HEK293 (cell line): ENCODE data around the gene H2AZ2.

ENCODE experiments used
- BCL11B ChIP-seq: fragments of 450-650 bp; formaldehyde crosslinking; IDR thresholded peaks from 2 replicates; pipeline ENCODE4 v1.5.1; 2016; ENCODE audit warnings: low read depth, missing biosample characterization, missing genetic modification characterization
- HOXC10 ChIP-seq: sonication (generic); formaldehyde crosslinking; IDR thresholded peaks from 2 replicates; pipeline ENCODE4 v1.8.1; 2023; ENCODE audit warnings: mild to moderate bottlenecking, missing genetic modification reagents
- KLF8 ChIP-seq: fragments of 450-650 bp; formaldehyde crosslinking; IDR thresholded peaks from 2 replicates; pipeline ENCODE4 v1.5.1; 2016; ENCODE audit warnings: missing biosample characterization, missing genetic modification characterization
- OSR2 ChIP-seq: fragments of 450-650 bp; formaldehyde crosslinking; IDR thresholded peaks from 2 replicates; pipeline ENCODE4 v1.5.1; 2016; ENCODE audit warnings: missing biosample characterization, missing genetic modification characterization
- PRDM2 ChIP-seq: fragments of 450-650 bp; formaldehyde crosslinking; IDR thresholded peaks from 2 replicates; pipeline ENCODE4 v1.5.1; 2016; ENCODE audit warnings: missing biosample characterization, missing genetic modification characterization, borderline replicate concordance
- SALL2 ChIP-seq: fragments of 450-650 bp; formaldehyde crosslinking; IDR thresholded peaks from 2 replicates; pipeline ENCODE4 v1.5.0; 2017; ENCODE audit warnings: missing biosample characterization, mild to moderate bottlenecking, missing genetic modification characterization, borderline replicate concordance
- SCRT1 ChIP-seq: fragments of 450-650 bp; formaldehyde crosslinking; IDR thresholded peaks from 2 replicates; pipeline ENCODE4 v1.5.1; 2016; ENCODE audit warnings: missing biosample characterization, missing genetic modification characterization, borderline replicate concordance
- SCRT2 ChIP-seq: fragments of 450-650 bp; formaldehyde crosslinking; IDR thresholded peaks from 2 replicates; pipeline ENCODE4 v1.5.1; 2016; ENCODE audit warnings: missing biosample characterization, missing genetic modification characterization
- TCF7L2 ChIP-seq: IDR thresholded peaks from 2 replicates; pipeline ENCODE4 v1.6.1; 2011; ENCODE audit warnings: low read depth, mild to moderate bottlenecking, inconsistent platforms, low read length, moderate library complexity, borderline replicate concordance
- ZNF2 ChIP-seq: fragments of 450-650 bp; formaldehyde crosslinking; IDR thresholded peaks from 2 replicates; pipeline ENCODE4 v1.5.1; 2016; ENCODE audit warnings: missing biosample characterization, missing genetic modification characterization
- ZNF221 ChIP-seq: fragments of 450-650 bp; formaldehyde crosslinking; IDR thresholded peaks from 2 replicates; pipeline ENCODE4 v1.5.1; 2017; ENCODE audit warnings: missing biosample characterization, missing genetic modification characterization, borderline replicate concordance
- ZNF274 ChIP-seq, 2 experiments: fragments of 200-500 bp in 1 of 2; fragments of 450-650 bp in 1 of 2; sonication (Bioruptor generic) in 1 of 2; formaldehyde crosslinking in 1 of 2; IDR thresholded peaks; 2 replicates each; pipeline versions ENCODE4 v1.5.1 to v1.6.1; 2014 to 2016; ENCODE audit warnings: borderline replicate concordance in 1 of 2, inconsistent platforms in 1 of 2, low read length in 1 of 2, missing biosample characterization in 1 of 2, missing genetic modification characterization in 1 of 2
- ZNF354C ChIP-seq: fragments of 450-650 bp; formaldehyde crosslinking; IDR thresholded peaks from 2 replicates; pipeline ENCODE4 v1.5.1; 2016; ENCODE audit warnings: missing biosample characterization, missing genetic modification characterization, low read depth, borderline replicate concordance
- ZNF391 ChIP-seq: fragments of 450-650 bp; formaldehyde crosslinking; IDR thresholded peaks from 2 replicates; pipeline ENCODE4 v1.5.1; 2016; ENCODE audit warnings: low read depth, missing biosample characterization, missing genetic modification characterization, borderline replicate concordance
- ZNF501 ChIP-seq: fragments of 450-650 bp; formaldehyde crosslinking; IDR thresholded peaks from 2 replicates; pipeline ENCODE4 v1.5.1; 2016; ENCODE audit warnings: missing biosample characterization, missing genetic modification characterization
- ZNF548 ChIP-seq: fragments of 450-650 bp; formaldehyde crosslinking; IDR thresholded peaks from 2 replicates; pipeline ENCODE4 v1.5.1; 2016; ENCODE audit warnings: missing biosample characterization, missing genetic modification characterization
- ZNF621 ChIP-seq: fragments of 450-650 bp; formaldehyde crosslinking; IDR thresholded peaks from 2 replicates; pipeline ENCODE4 v1.5.1; 2017; ENCODE audit warnings: missing biosample characterization, missing genetic modification characterization
- ZNF701 ChIP-seq: fragments of 450-650 bp; formaldehyde crosslinking; IDR thresholded peaks from 2 replicates; pipeline ENCODE4 v1.5.1; 2016; ENCODE audit warnings: missing biosample characterization, missing genetic modification characterization
- ZNF747 ChIP-seq: fragments of 450-650 bp; formaldehyde crosslinking; IDR thresholded peaks from 2 replicates; pipeline ENCODE4 v1.5.1; 2016; ENCODE audit warnings: missing biosample characterization, missing genetic modification characterization
- ZNF830 ChIP-seq: fragments of 450-650 bp; IDR thresholded peaks from 2 replicates; pipeline ENCODE4 v1.5.0; 2018; ENCODE audit warnings: missing biosample characterization, missing genetic modification characterization, low read depth, mild to moderate bottlenecking, moderate library complexity
- ZSCAN30 ChIP-seq: fragments of 450-650 bp; IDR thresholded peaks from 2 replicates; pipeline ENCODE4 v1.5.1; 2018; ENCODE audit warnings: missing biosample characterization, mild to moderate bottlenecking, missing genetic modification characterization, moderate library complexity

The H2AZ2 gene

GRCh38 chr7:44885394-44886317 lies 37.8 kb upstream of the H2AZ2 start, which contains the start of gene PURB (continued):
- TF ChIP-seq ZNF274 (IDR thresholded peaks at IDR 0.05; ENCODE audit: low read length) (no peak), ZNF274 (tag by site-specific recombination; IDR thresholded peaks at IDR 0.05; ENCODE audit: borderline replicate concordance) (no peak), ZNF701 (tag by site-specific recombination) (no peak), SALL2 (tag by site-specific recombination) (no peak), ZNF2 (tag by site-specific recombination) (0 out of 2 replicates have a peak, but pooled peaks have one; percentile 86), KLF8 (tag by site-specific recombination) (peak; percentile 81), OSR2 (tag by site-specific recombination) (no peak), PRDM2 (tag by site-specific recombination) (no peak), TCF7L2 (no peak), BCL11B (tag by site-specific recombination) (no peak), SCRT2 (tag by site-specific recombination) (0 out of 2 replicates have a peak, but pooled peaks have one; percentile 21), ZNF354C (tag by site-specific recombination) (no peak), ZNF747 (no peak), SCRT1 (tag by site-specific recombination) (no peak), ZNF830 (tag by site-specific recombination) (no peak), ZNF501 (tag by site-specific recombination) (peak; percentile 86; the same call in 1 of the 2 replicates), HOXC10 (CRISPR knock-in tag) (no peak), ZNF621 (tag by site-specific recombination) (no peak), ZNF548 (tag by site-specific recombination) (no peak), ZNF221 (tag by site-specific recombination) (no peak), ZNF391 (no peak; the same call in 1 of the 2 replicates), ZSCAN30 (peak; percentile 80; the same call in 1 of the 2 replicates)
